Neural progenitor cell (in vitro differentiated cells): ENCODE data around the gene CAPN8. TPM values are rescaled to one million over a fixed set of nuclear protein-coding genes. Genes with fewer than 3 reads are reported as not detected.
A peak's percentile ranks its signal among the peaks of the same experiment; 100 is the strongest.

ENCODE experiments used
- DNase-seq: peaks from one replicate; pipeline ENCODE4 v3.0.0-alpha.2; 2016; ENCODE audit warnings: low spot score
- H2AFZ ChIP-seq: fragments of 200-600 bp; sonication (generic); replicated peaks from 2 replicates; pipeline ENCODE4 v1.6.1; 2016; ENCODE audit warnings: antibody characterized with exemption
- H3F3A ChIP-seq: fragments of 200-600 bp; sonication (generic); 2 replicates; pipeline ENCODE4 v1.6.1; 2016; ENCODE audit warnings: antibody characterized with exemption, low read depth
- H3K27ac ChIP-seq: fragments of 200-600 bp; sonication (generic); 2 replicates; pipeline ENCODE4 v1.5.1; 2016; ENCODE audit warnings: mild to moderate bottlenecking
- H3K27me3 ChIP-seq: fragments of 200-600 bp; sonication (generic); 2 replicates; pipeline ENCODE4 v1.6.1; 2016; ENCODE audit warnings: mild to moderate bottlenecking, moderate library complexity
- H3K36me3 ChIP-seq: fragments of 200-600 bp; sonication (generic); 2 replicates; pipeline ENCODE4 v1.5.1; 2016
- H3K4me1 ChIP-seq: fragments of 200-600 bp; sonication (generic); 2 replicates; pipeline ENCODE4 v1.6.1; 2016; ENCODE audit warnings: mixed run types
- H3K4me2 ChIP-seq: fragments of 200-600 bp; sonication (generic); 2 replicates; pipeline ENCODE4 v1.6.1; 2016
- H3K4me3 ChIP-seq: fragments of 200-600 bp; sonication (generic); 2 replicates; pipeline ENCODE4 v1.5.1; 2016
- H3K79me2 ChIP-seq: fragments of 200-600 bp; sonication (generic); 2 replicates; pipeline ENCODE4 v1.6.1; 2016; ENCODE audit warnings: low read depth
- H3K9ac ChIP-seq: fragments of 200-600 bp; sonication (generic); 2 replicates; pipeline ENCODE4 v1.6.1; 2016
- H3K9me3 ChIP-seq: fragments of 200-600 bp; sonication (generic); 2 replicates; pipeline ENCODE4 v1.5.1; 2016; ENCODE audit warnings: low read depth
- H4K20me1 ChIP-seq: fragments of 200-600 bp; sonication (generic); 2 replicates; pipeline ENCODE4 v1.6.1; 2016; ENCODE audit warnings: low read depth
- H3K27ac Mint-ChIP-seq: 3 replicates; pipeline ENCODE4 v1.8.0; 2021; ENCODE audit warnings: mixed read lengths
- H3K27me3 Mint-ChIP-seq: 2 replicates; pipeline ENCODE4 v1.8.0; 2022; ENCODE audit warnings: low read depth, mild to moderate bottlenecking, inconsistent platforms, moderate library complexity, mixed read lengths; ENCODE audit not compliant: insufficient read depth
- H3K36me3 Mint-ChIP-seq: 3 replicates; pipeline ENCODE4 v1.8.0; 2021; ENCODE audit warnings: mixed read lengths
- H3K4me1 Mint-ChIP-seq: 3 replicates; pipeline ENCODE4 v1.8.0; 2021; ENCODE audit warnings: mixed read lengths
- H3K4me3 Mint-ChIP-seq: 3 replicates; pipeline ENCODE4 v1.8.0; 2021; ENCODE audit warnings: mild to moderate bottlenecking, moderate library complexity, mixed read lengths
- H3K9me3 Mint-ChIP-seq: 3 replicates; pipeline ENCODE4 v1.8.0; 2020; ENCODE audit warnings: mixed read lengths
- CTCF ChIP-seq: fragments of 200-600 bp; sonication (generic); IDR thresholded peaks from 2 replicates; pipeline ENCODE4 v1.5.1; 2017; ENCODE audit warnings: antibody characterized with exemption, mild to moderate bottlenecking
- EZH2 ChIP-seq: fragments of 200-600 bp; sonication (generic); IDR thresholded peaks from 2 replicates; pipeline ENCODE4 v1.6.1; 2017; ENCODE audit warnings: antibody characterized with exemption, mild to moderate bottlenecking, moderate library complexity
- EZH2phosphoT487 ChIP-seq: fragments of 200-600 bp; sonication (generic); IDR thresholded peaks from 2 replicates; pipeline ENCODE4 v1.6.1; 2017; ENCODE audit warnings: antibody characterized with exemption
- total RNA-seq: library from RNA; depleted of rRNA; stranded (reverse); fragments of >200 nt; gene quantifications from 2 replicates; pipeline ENCODE4 v1.2.3, GENCODE V29; 2015; ENCODE audit warnings: low replicate concordance

The CAPN8 gene
- total RNA-seq, 1 donor from 2014 or later = not detected

- Histone ChIP-seq H3K79me2 (no peaks in the 10 kb centered on the region), H4K20me1 (no peaks in the 10 kb centered on the region), H3K4me3 (no peak overlapping the region), H3F3A (no peaks in the 10 kb centered on the region), H3K27ac (no peak overlapping the region), H3K4me1 (no peaks in the 10 kb centered on the region), H3K9me3 (no peaks in the 10 kb centered on the region), H3K4me2 (no peak overlapping the region), H3K36me3 (no peaks in the 10 kb centered on the region), H2AFZ (no peak overlapping the region), H3K9ac (no peak overlapping the region), H3K27me3 (no peaks in the 10 kb centered on the region)
- TF ChIP-seq EZH2 = no peak
- no peak for TF ChIP-seq CTCF
- no peak for TF ChIP-seq EZH2phosphoT487
- H3K4me3 Mint-ChIP-seq = no peak overlapping the region
- H3K27ac Mint-ChIP-seq = peak overlapping the region; percentile 58
- peaks cover 15% of the 10 kb centered on the region for H3K27me3 Mint-ChIP-seq
- H3K9me3 Mint-ChIP-seq = no peaks in the 10 kb centered on the region
- no peak for DNase-seq
- H3K36me3 Mint-ChIP-seq = no peaks in the 10 kb centered on the region
- H3K4me1 Mint-ChIP-seq = peaks cover 39% of the 10 kb centered on the region
These were observed 38.1 kb upstream of the CAPN8 start for GRCh38 chr1:223703668-223704013.

GRCh38 chr1:223702735-223703667 lies 37.5 kb upstream of the CAPN8 start:
- DNase-seq = no peak
- Histone ChIP-seq H3K27ac (no peak overlapping the region), H3K36me3 (no peaks in the 10 kb centered on the region), H4K20me1 (no peaks in the 10 kb centered on the region), H3K4me2 (no peak overlapping the region), H3K79me2 (no peaks in the 10 kb centered on the region), H2AFZ (no peak overlapping the region), H3K4me1 (no peaks in the 10 kb centered on the region), H3K4me3 (no peak overlapping the region), H3K9ac (no peak overlapping the region), H3K9me3 (no peaks in the 10 kb centered on the region), H3F3A (no peaks in the 10 kb centered on the region), H3K27me3 (no peaks in the 10 kb centered on the region)
- TF ChIP-seq EZH2 (no peak), CTCF (no peak)
- H3K4me1 Mint-ChIP-seq = peaks cover 42% of the 10 kb centered on the region
- H3K27me3 Mint-ChIP-seq = peaks cover 11% of the 10 kb centered on the region
- H3K4me3 Mint-ChIP-seq = no peak overlapping the region
- H3K9me3 Mint-ChIP-seq = no peaks in the 10 kb centered on the region
- no peaks in the 10 kb centered on the region for H3K36me3 Mint-ChIP-seq
- H3K27ac Mint-ChIP-seq = no peak overlapping the region

- no peak overlapping the region for H2AFZ ChIP-seq
- no peak for TF ChIP-seq CTCF
- no peak for TF ChIP-seq EZH2
- TF ChIP-seq EZH2phosphoT487 = no peak
- no peaks in the 10 kb centered on the region for H3K9me3 Mint-ChIP-seq
- no peaks in the 10 kb centered on the region for H3K9me3 ChIP-seq
- H3K4me2 ChIP-seq = no peak overlapping the region
- no peaks in the 10 kb centered on the region for H4K20me1 ChIP-seq
- H3K4me1 ChIP-seq = no peaks in the 10 kb centered on the region
- H3K27me3 ChIP-seq = no peaks in the 10 kb centered on the region
- no peak overlapping the region for H3K4me3 Mint-ChIP-seq
- H3K79me2 ChIP-seq = no peaks in the 10 kb centered on the region
- peak overlapping the region; percentile 62 for H3K27ac Mint-ChIP-seq
- peaks cover 10% of the 10 kb centered on the region for H3K27me3 Mint-ChIP-seq
- H3K36me3 Mint-ChIP-seq = no peaks in the 10 kb centered on the region
- H3K4me3 ChIP-seq = no peak overlapping the region
- no peaks in the 10 kb centered on the region for H3K36me3 ChIP-seq
- no peak overlapping the region for H3K9ac ChIP-seq
- no peak for DNase-seq
- peaks cover 28% of the 10 kb centered on the region for H3K4me1 Mint-ChIP-seq
- H3K27ac ChIP-seq = no peak overlapping the region
- H3F3A ChIP-seq = no peaks in the 10 kb centered on the region
These were observed 35.6 kb upstream of the CAPN8 start for GRCh38 chr1:223700942-223701637.
